K562 (cell line): ENCODE results near the gene MBNL2. TPM values are rescaled to one million over a fixed set of nuclear protein-coding genes. Genes with fewer than 3 reads are reported as not detected.

ENCODE experiments used
- ATAC-seq: fragments of 200-7000 bp; cut with Tn5 transposase; 3 replicates; pipeline ENCODE4 v1.9.1; 2020; ENCODE audit warnings: moderate library complexity
- BruUV-seq: library from RNA; stranded (reverse); fragments of 400-500 nt; replicated peaks from 2 replicates; lab custom pipeline; 2021; lab: Mats Ljungman, UMichigan
- CTCF ChIA-PET: fragments of 300-600 bp; formaldehyde crosslinking; extraction: SDS; loops from one replicate; lab custom pipeline; 2021; ENCODE audit warnings: low intra/inter-chr PET ratio; lab: Yijun Ruan, JAX
- POLR2A ChIA-PET: fragments of 300-600, 350-650 bp; sonication (Branson Sonifier 250); formaldehyde crosslinking; extraction: SDS; loops from one replicate; lab custom pipeline; 2021; ENCODE audit warnings: antibody characterized with exemption, inconsistent platforms; lab: Yijun Ruan, JAX
- DNase-seq, 4 experiments: peaks; one replicate each; pipeline versions ENCODE4 v3.0.0 to v3.0.0-alpha.2; 2011 to 2018; ENCODE audit warnings: low spot score in 3 of 4, mixed read lengths in 3 of 4; ENCODE audit errors: extremely low read depth in 1 of 4
- FAIRE-seq: peaks from 2 replicates; lab custom pipeline; 2011; peaks lifted over from hg19 to GRCh38; lab: Jason Lieb, UNC
- H2AFZ ChIP-seq: 2 replicates; pipeline ENCODE4 v1.6.0; 2011; ENCODE audit warnings: low read depth, low read length, control low read depth, inconsistent platforms
- H3K27ac ChIP-seq: fragments of 200-600 bp; 3 replicates; pipeline ENCODE4 v1.8.0; 2011; ENCODE audit warnings: low read depth, mild to moderate bottlenecking, control low read depth, inconsistent platforms, low read length, moderate library complexity, mixed read lengths; ENCODE audit errors: extremely low read depth
- H3K27me3 ChIP-seq, 2 experiments: fragments of 300-600 bp in 1 of 2; 2 replicates in 1 of 2; 3 replicates in 1 of 2; pipeline versions ENCODE4 v1.6.0 to v1.8.0; 2011; ENCODE audit warnings: inconsistent platforms in 2 of 2, low read length in 2 of 2, mild to moderate bottlenecking in 1 of 2, mixed read lengths in 1 of 2, moderate library complexity in 1 of 2; ENCODE audit not compliant: control insufficient read depth in 2 of 2, insufficient read depth in 2 of 2
- H3K36me3 ChIP-seq: fragments of 300-600 bp; 3 replicates; pipeline ENCODE4 v1.8.0; 2011; ENCODE audit warnings: mild to moderate bottlenecking, low read length, inconsistent platforms; ENCODE audit not compliant: control insufficient read depth, insufficient read depth
- H3K4me1 ChIP-seq, 2 experiments: fragments of 200-600 bp in 1 of 2; replicated peaks in 1 of 2; 2 replicates in 1 of 2; 3 replicates in 1 of 2; pipeline versions ENCODE4 v1.5.1 to v1.8.0; 2011; ENCODE audit warnings: inconsistent platforms in 2 of 2, low read length in 2 of 2, mild to moderate bottlenecking in 1 of 2, mixed read lengths in 1 of 2, moderate library complexity in 1 of 2; ENCODE audit not compliant: control insufficient read depth in 2 of 2, insufficient read depth in 2 of 2
- H3K4me2 ChIP-seq: 2 replicates; pipeline ENCODE4 v1.6.1; 2011; ENCODE audit warnings: low read length, control low read depth, inconsistent platforms, mixed read lengths; ENCODE audit not compliant: insufficient read depth
- H3K4me3 ChIP-seq: fragments of 200-600 bp; sonication (generic), shearing (Covaris generic); 2 replicates; pipeline ENCODE4 v1.5.1; 2016; ENCODE audit warnings: control low read depth, inconsistent platforms
- H3K79me2 ChIP-seq: fragments of 200-600 bp; 3 replicates; pipeline ENCODE4 v1.8.0; 2011; ENCODE audit warnings: low read length, inconsistent platforms; ENCODE audit not compliant: control insufficient read depth, insufficient read depth
- H3K9ac ChIP-seq, 2 experiments: 2 replicates each; pipeline versions ENCODE4 v1.6.0 to v1.6.1; 2011; ENCODE audit warnings: low read depth in 2 of 2, low read length in 2 of 2, control low read depth in 1 of 2, inconsistent platforms in 1 of 2, mild to moderate bottlenecking in 1 of 2, mixed read lengths in 1 of 2; ENCODE audit not compliant: insufficient read depth in 1 of 2
- H3K9me1 ChIP-seq: one replicate; pipeline ENCODE4 v1.6.0; 2011; ENCODE audit warnings: inconsistent platforms, mild to moderate bottlenecking, low read length, moderate library complexity; ENCODE audit not compliant: control insufficient read depth, insufficient read depth
- H3K9me3 ChIP-seq: replicated peaks from 2 replicates; pipeline ENCODE4 v1.5.1; 2011; ENCODE audit warnings: low read depth, low read length, inconsistent platforms; ENCODE audit not compliant: control insufficient read depth, insufficient read depth
- H4K20me1 ChIP-seq: replicated peaks from 2 replicates; pipeline ENCODE4 v1.6.1; 2011; ENCODE audit warnings: low read length, inconsistent platforms, mixed read lengths; ENCODE audit not compliant: control insufficient read depth, insufficient read depth
- DMBX1 ChIP-seq: fragments of 250-450 bp; sonication (Bioruptor Pico); IDR thresholded peaks from 2 replicates; pipeline ENCODE4 v1.8.0; 2022; ENCODE audit warnings: inconsistent platforms, mild to moderate bottlenecking, moderate library complexity, borderline replicate concordance
- FOXM1 ChIP-seq, 2 experiments: fragments of 450-650 bp in 1 of 2; sonication (generic) in 1 of 2; formaldehyde crosslinking in 1 of 2; IDR thresholded peaks; 2 replicates each; pipeline versions ENCODE4 v1.6.1 to v1.9.0; 2017 to 2022; ENCODE audit warnings: low read depth in 2 of 2, mild to moderate bottlenecking in 2 of 2, missing genetic modification reagents in 1 of 2, moderate library complexity in 1 of 2
- IRF2 ChIP-seq: sonication (generic); formaldehyde crosslinking; IDR thresholded peaks from 2 replicates; pipeline ENCODE4 v1.8.1; 2022; ENCODE audit warnings: mild to moderate bottlenecking, missing genetic modification reagents
- MAFK ChIP-seq: IDR thresholded peaks from 2 replicates; pipeline ENCODE4 v1.6.1; 2011; ENCODE audit warnings: low read length, improper control_type of control experiment
- ZNF12 ChIP-seq: sonication (generic); formaldehyde crosslinking; IDR thresholded peaks from 2 replicates; pipeline ENCODE4 v1.4.0; 2020; ENCODE audit warnings: mild to moderate bottlenecking, missing genetic modification reagents
- WGBS: fragments of 100-300 bp; shearing (Covaris generic); methylation state at CpG from one replicate; pipeline ENCODE4 v1.1.6; 2016; ENCODE audit warnings: low coverage, mixed read lengths; ENCODE audit not compliant: insufficient coverage; ENCODE audit errors: missing lambda C conversion rate; 5-methylcytosine and 5-hydroxymethylcytosine counted together
- in situ Hi-C: fragments of 300-500 bp; cut with MboI; formaldehyde crosslinking; loops from 4 replicates; pipeline ENCODE4 v1.15.0; 2018; ENCODE audit warnings: inconsistent platforms, mixed read lengths
- intact Hi-C: fragments of 100-400 bp; cut with micrococcal nuclease; formaldehyde crosslinking; loops from 2 replicates; pipeline ENCODE4 v1.14.2; 2022
- polyA plus RNA-seq, 8 experiments: library from polyadenylated mRNA; depleted of rRNA in 4 of 8; stranded (reverse) in 5 of 8; unstranded in 3 of 8; fragments of >200 nt; fragmentation: Nextera tagmentation in 2 of 8; fragmentation: Illumina TruSeq in 1 of 8; extraction: Ambion mirVana in 2 of 8; extraction: Trizol in 1 of 8; gene quantifications; 2 replicates each; pipeline versions ENCODE4 v1.2.1 to v1.2.3, GENCODE V29; 2011 to 2014; ENCODE audit warnings: inconsistent platforms in 1 of 8, missing spikeins in 1 of 8
- total RNA-seq, 7 experiments: library from RNA; depleted of rRNA in 6 of 7; stranded (reverse); fragments of >200 nt in 6 of 7; fragmentation: Illumina TruSeq in 2 of 7; extraction: Trizol in 2 of 7; gene quantifications; 2 replicates each; pipeline versions ENCODE4 v1.2.1 to v1.2.3, GENCODE V29; 2011 to 2021; ENCODE audit warnings: low replicate concordance in 1 of 7
- TF ChIP-seq, protein P1 (sequence below): fragments of 250-450 bp; sonication (Bioruptor Pico); IDR thresholded peaks from 2 replicates; pipeline ENCODE4 v1.4.0; 2020

Gene MBNL2
- total and polyA plus RNA-seq, 9 of the 15 experiments (the other 6 are each of a cell fraction or from before 2014, with no cell fraction given): 7.0 to 24.8 (median 13.8) TPM

DNA sequence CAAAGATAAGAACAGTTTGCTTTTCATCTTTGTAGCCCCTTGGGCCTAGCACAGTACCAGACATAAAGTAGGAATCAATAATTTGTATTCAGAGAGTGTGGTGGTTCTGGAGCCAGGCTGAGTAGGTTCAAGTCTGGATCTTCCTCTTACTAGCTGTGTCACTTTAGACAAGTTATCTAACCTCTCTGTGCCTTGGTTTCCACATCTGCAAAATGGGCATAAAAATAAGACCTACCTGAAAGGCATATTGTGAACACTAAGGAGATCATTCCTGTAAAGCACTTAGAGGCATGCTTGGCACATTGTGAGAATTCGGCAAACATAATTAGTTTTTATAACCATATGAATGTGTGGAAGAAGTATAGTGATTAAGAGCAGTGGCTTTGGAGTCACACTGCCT is 95.8 kb downstream of the MBNL2 start (continued):
- TF ChIP-seq DMBX1: no peak
- no peak for TF ChIP-seq FOXM1 (IDR thresholded peaks at IDR 0.05; ENCODE audit: low read depth)
- no peak for TF ChIP-seq FOXM1 (CRISPR knock-in tag; IDR thresholded peaks at IDR 0.05; ENCODE audit: low read depth)
- TF ChIP-seq, protein P1, sequence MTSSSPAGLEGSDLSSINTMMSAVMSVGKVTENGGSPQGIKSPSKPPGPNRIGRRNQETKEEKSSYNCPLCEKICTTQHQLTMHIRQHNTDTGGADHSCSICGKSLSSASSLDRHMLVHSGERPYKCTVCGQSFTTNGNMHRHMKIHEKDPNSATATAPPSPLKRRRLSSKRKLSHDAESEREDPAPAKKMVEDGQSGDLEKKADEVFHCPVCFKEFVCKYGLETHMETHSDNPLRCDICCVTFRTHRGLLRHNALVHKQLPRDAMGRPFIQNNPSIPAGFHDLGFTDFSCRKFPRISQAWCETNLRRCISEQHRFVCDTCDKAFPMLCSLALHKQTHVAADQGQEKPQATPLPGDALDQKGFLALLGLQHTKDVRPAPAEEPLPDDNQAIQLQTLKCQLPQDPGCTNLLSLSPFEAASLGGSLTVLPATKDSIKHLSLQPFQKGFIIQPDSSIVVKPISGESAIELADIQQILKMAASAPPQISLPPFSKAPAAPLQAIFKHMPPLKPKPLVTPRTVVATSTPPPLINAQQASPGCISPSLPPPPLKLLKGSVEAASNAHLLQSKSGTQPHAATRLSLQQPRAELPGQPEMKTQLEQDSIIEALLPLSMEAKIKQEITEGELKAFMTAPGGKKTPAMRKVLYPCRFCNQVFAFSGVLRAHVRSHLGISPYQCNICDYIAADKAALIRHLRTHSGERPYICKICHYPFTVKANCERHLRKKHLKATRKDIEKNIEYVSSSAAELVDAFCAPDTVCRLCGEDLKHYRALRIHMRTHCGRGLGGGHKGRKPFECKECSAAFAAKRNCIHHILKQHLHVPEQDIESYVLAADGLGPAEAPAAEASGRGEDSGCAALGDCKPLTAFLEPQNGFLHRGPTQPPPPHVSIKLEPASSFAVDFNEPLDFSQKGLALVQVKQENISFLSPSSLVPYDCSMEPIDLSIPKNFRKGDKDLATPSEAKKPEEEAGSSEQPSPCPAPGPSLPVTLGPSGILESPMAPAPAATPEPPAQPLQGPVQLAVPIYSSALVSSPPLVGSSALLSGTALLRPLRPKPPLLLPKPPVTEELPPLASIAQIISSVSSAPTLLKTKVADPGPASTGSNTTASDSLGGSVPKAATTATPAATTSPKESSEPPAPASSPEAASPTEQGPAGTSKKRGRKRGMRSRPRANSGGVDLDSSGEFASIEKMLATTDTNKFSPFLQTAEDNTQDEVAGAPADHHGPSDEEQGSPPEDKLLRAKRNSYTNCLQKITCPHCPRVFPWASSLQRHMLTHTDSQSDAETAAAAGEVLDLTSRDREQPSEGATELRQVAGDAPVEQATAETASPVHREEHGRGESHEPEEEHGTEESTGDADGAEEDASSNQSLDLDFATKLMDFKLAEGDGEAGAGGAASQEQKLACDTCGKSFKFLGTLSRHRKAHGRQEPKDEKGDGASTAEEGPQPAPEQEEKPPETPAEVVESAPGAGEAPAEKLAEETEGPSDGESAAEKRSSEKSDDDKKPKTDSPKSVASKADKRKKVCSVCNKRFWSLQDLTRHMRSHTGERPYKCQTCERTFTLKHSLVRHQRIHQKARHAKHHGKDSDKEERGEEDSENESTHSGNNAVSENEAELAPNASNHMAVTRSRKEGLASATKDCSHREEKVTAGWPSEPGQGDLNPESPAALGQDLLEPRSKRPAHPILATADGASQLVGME: no peak
- TF ChIP-seq ZNF12: no peak
- TF ChIP-seq MAFK: no peak

DNA sequence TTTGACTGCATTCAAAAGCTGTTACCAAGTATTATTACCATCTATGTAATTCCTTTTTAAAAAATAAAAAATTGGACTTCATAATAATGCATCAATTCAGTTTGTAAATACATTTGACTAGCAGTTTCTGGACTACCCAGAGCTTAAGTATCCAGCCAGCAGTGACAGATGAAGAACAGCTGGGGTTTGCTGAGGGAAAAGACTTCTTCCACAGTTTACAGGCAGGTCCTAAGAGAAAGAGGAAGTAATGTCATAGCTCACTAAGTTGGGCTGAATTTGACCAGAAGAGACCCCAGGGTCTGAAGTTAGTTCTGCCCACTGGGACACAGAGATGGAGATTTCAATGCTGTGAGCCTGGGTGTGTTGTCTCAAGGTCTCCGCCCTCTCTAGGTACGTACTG is 96.4 kb downstream of the MBNL2 start:
- in situ Hi-C loops: no loop called here
- H2AFZ ChIP-seq: no peak overlapping the region
- 69% methylated on average over 2 of the region's 2 CpGs for WGBS
- no peaks in the 10 kb centered on the region for H3K9me3 ChIP-seq
- ATAC-seq (no peak; the same call in 2 of the 3 replicates), FAIRE-seq (no peak), DNase-seq (no peak)
- POLR2A ChIA-PET: interaction anchor here (0.9 kb wide), 1 partner anchor 9 kb away, joined by 3 read pairs; no protein-coding TSS in a partner anchor
- no peak overlapping the region for H3K9ac ChIP-seq
- no peaks in the 10 kb centered on the region; a peak in 2 of 5 replicates for H3K4me1 ChIP-seq
- CTCF ChIA-PET: no interaction called here
- no peak overlapping the region for H3K4me3 ChIP-seq
- H3K36me3 ChIP-seq: no peaks in the 10 kb centered on the region; the same call in 2 of the 3 replicates
- no peak overlapping the region for H3K27ac ChIP-seq
- no TSS peak for BruUV-seq
- no peaks in the 10 kb centered on the region for H3K9me1 ChIP-seq
- no peak overlapping the region for H3K4me2 ChIP-seq
- H3K27me3 ChIP-seq: no peaks in the 10 kb centered on the region
- no peak for TF ChIP-seq IRF2 (CRISPR knock-in tag)
- peaks cover 14% of the 10 kb centered on the region; the same call in 2 of the 3 replicates for H3K79me2 ChIP-seq
- H4K20me1 ChIP-seq: peaks cover 37% of the 10 kb centered on the region
- intact Hi-C loops: no loop called here
